H9 (cell line): ENCODE results near the gene KIF23. TPM values are rescaled to one million over a fixed set of nuclear protein-coding genes. Genes with fewer than 3 reads are reported as not detected.

Experiments
- DNase-seq: peaks from one replicate; pipeline ENCODE4 v3.0.0-alpha.2; 2017
- H2AFZ ChIP-seq: one replicate; pipeline ENCODE4 v1.6.1; 2013; ENCODE audit warnings: mild to moderate bottlenecking, low read length, control low read depth, moderate library complexity
- H2AK5ac ChIP-seq: 2 replicates; pipeline ENCODE4 v1.6.1; 2013; ENCODE audit warnings: low read length, control low read depth, mixed read lengths; ENCODE audit not compliant: insufficient read length
- H2BK120ac ChIP-seq: one replicate; pipeline ENCODE4 v1.6.1; 2013; ENCODE audit warnings: low read depth, mild to moderate bottlenecking, low read length, control low read depth, inconsistent platforms; ENCODE audit not compliant: poor library complexity, severe bottlenecking
- H2BK12ac ChIP-seq: 2 replicates; pipeline ENCODE4 v1.6.1; 2013; ENCODE audit warnings: low read length, control low read depth, mixed read lengths, low read depth; ENCODE audit not compliant: insufficient read length
- H2BK15ac ChIP-seq: 2 replicates; pipeline ENCODE4 v1.6.1; 2013; ENCODE audit warnings: low read depth, low read length, control low read depth
- H2BK20ac ChIP-seq: one replicate; pipeline ENCODE4 v1.6.1; 2013; ENCODE audit warnings: low read depth, mild to moderate bottlenecking, low read length, control low read depth, inconsistent platforms; ENCODE audit not compliant: poor library complexity, severe bottlenecking
- H2BK5ac ChIP-seq: 2 replicates; pipeline ENCODE4 v1.6.1; 2013; ENCODE audit warnings: low read length, control low read depth, mixed read lengths; ENCODE audit not compliant: insufficient read length
- H3K14ac ChIP-seq: 2 replicates; pipeline ENCODE4 v1.6.1; 2013; ENCODE audit warnings: low read length, control low read depth; ENCODE audit not compliant: insufficient read depth
- H3K18ac ChIP-seq: 2 replicates; pipeline ENCODE4 v1.6.1; 2013; ENCODE audit warnings: low read depth, mild to moderate bottlenecking, mixed read lengths, low read length, control low read depth; ENCODE audit not compliant: insufficient read length
- H3K23ac ChIP-seq: 2 replicates; pipeline ENCODE4 v1.6.1; 2013; ENCODE audit warnings: low read length, control low read depth, mixed read lengths, low read depth; ENCODE audit not compliant: insufficient read length
- H3K23me2 ChIP-seq: 2 replicates; pipeline ENCODE4 v1.6.1; 2013; ENCODE audit warnings: low read depth, mild to moderate bottlenecking, mixed read lengths, low read length, control low read depth; ENCODE audit not compliant: insufficient read length, poor library complexity, severe bottlenecking
- H3K27ac ChIP-seq: 2 replicates; pipeline ENCODE4 v1.5.1; 2013; ENCODE audit warnings: low read length, control low read depth, mixed read lengths, low read depth; ENCODE audit not compliant: insufficient read length
- H3K27me3 ChIP-seq: 2 replicates; pipeline ENCODE4 v1.6.1; 2013; ENCODE audit warnings: low read length, control low read depth, inconsistent platforms; ENCODE audit not compliant: insufficient read depth
- H3K4ac ChIP-seq: 2 replicates; pipeline ENCODE4 v1.6.1; 2013; ENCODE audit warnings: low read depth, mild to moderate bottlenecking, control low read depth, inconsistent platforms, low read length, moderate library complexity
- H3K4me1 ChIP-seq: 2 replicates; pipeline ENCODE4 v1.6.1; 2013; ENCODE audit warnings: low read length, control low read depth, inconsistent platforms; ENCODE audit not compliant: insufficient read depth
- H3K4me2 ChIP-seq: 2 replicates; pipeline ENCODE4 v1.6.1; 2013; ENCODE audit warnings: low read length, control low read depth, mixed read lengths; ENCODE audit not compliant: insufficient read length, insufficient read depth
- H3K56ac ChIP-seq: 2 replicates; pipeline ENCODE4 v1.6.1; 2013; ENCODE audit warnings: low read depth, mild to moderate bottlenecking, mixed read lengths, low read length, control low read depth; ENCODE audit not compliant: insufficient read length
- H3K79me1 ChIP-seq: 2 replicates; pipeline ENCODE4 v1.6.1; 2013; ENCODE audit warnings: low read depth, mild to moderate bottlenecking, moderate library complexity, low read length, control low read depth, inconsistent platforms; ENCODE audit not compliant: insufficient read depth, poor library complexity, severe bottlenecking
- H3K79me2 ChIP-seq: 2 replicates; pipeline ENCODE4 v1.6.1; 2013; ENCODE audit warnings: low read length, control low read depth, inconsistent platforms; ENCODE audit not compliant: insufficient read depth
- H3K9ac ChIP-seq: 2 replicates; pipeline ENCODE4 v1.6.1; 2013; ENCODE audit warnings: low read length, control low read depth, mixed read lengths; ENCODE audit not compliant: insufficient read length; ENCODE audit errors: extremely low read depth
- H3K9me3 ChIP-seq: one replicate; pipeline ENCODE4 v1.6.1; 2013; ENCODE audit warnings: low read depth, low read length, inconsistent platforms; ENCODE audit not compliant: control insufficient read depth
- H3T11ph ChIP-seq: one replicate; pipeline ENCODE4 v1.6.1; 2013; ENCODE audit warnings: mild to moderate bottlenecking, low read length, control low read depth, inconsistent platforms
- H4K20me1 ChIP-seq: one replicate; pipeline ENCODE4 v1.6.1; 2013; ENCODE audit not compliant: control insufficient read depth, insufficient read length, insufficient read depth
- H4K5ac ChIP-seq: 2 replicates; pipeline ENCODE4 v1.6.1; 2013; ENCODE audit warnings: low read depth, mild to moderate bottlenecking, mixed read lengths, low read length, control low read depth; ENCODE audit not compliant: insufficient read length
- H4K8ac ChIP-seq: replicated peaks from 2 replicates; pipeline ENCODE4 v1.6.1; 2013; ENCODE audit warnings: low read length, control low read depth, mixed read lengths, low read depth; ENCODE audit not compliant: insufficient read length
- H4K91ac ChIP-seq: 2 replicates; pipeline ENCODE4 v1.6.1; 2013; ENCODE audit warnings: low read depth, mild to moderate bottlenecking, moderate library complexity, mixed read lengths, low read length, control low read depth; ENCODE audit not compliant: insufficient read length
- H3K27ac Mint-ChIP-seq, 3 experiments: 2 replicates in 2 of 3; 3 replicates in 1 of 3; pipeline ENCODE4 v1.8.0; 2020 to 2021; ENCODE audit warnings: mixed read lengths in 3 of 3, mild to moderate bottlenecking in 1 of 3, moderate library complexity in 1 of 3
- H3K27me3 Mint-ChIP-seq: 2 replicates; pipeline ENCODE4 v1.8.0; 2021; ENCODE audit warnings: low read depth, mild to moderate bottlenecking, moderate library complexity, mixed read lengths
- H3K36me3 Mint-ChIP-seq, 3 experiments: 2 replicates in 2 of 3; 3 replicates in 1 of 3; pipeline ENCODE4 v1.8.0; 2020 to 2021; ENCODE audit warnings: low read depth in 3 of 3, mixed read lengths in 3 of 3; ENCODE audit not compliant: insufficient read depth in 1 of 3
- H3K4me1 Mint-ChIP-seq, 2 experiments: 2 replicates each; pipeline ENCODE4 v1.8.0; 2020; ENCODE audit warnings: mixed read lengths in 2 of 2
- H3K4me3 Mint-ChIP-seq, 2 experiments: 2 replicates in 1 of 2; 3 replicates in 1 of 2; pipeline ENCODE4 v1.8.0; 2020 to 2021; ENCODE audit warnings: mild to moderate bottlenecking in 2 of 2, mixed read lengths in 2 of 2, moderate library complexity in 1 of 2
- H3K9me3 Mint-ChIP-seq, 2 experiments: 2 replicates in 1 of 2; 3 replicates in 1 of 2; pipeline ENCODE4 v1.8.0; 2020; ENCODE audit warnings: mild to moderate bottlenecking in 2 of 2, mixed read lengths in 2 of 2, moderate library complexity in 1 of 2
- CTCF ChIP-seq: fragments of 200-600 bp; sonication (generic); conservative IDR thresholded peaks from 3 replicates; pipeline ENCODE4 v1.8.0; 2021; ENCODE audit warnings: antibody characterized with exemption, mild to moderate bottlenecking
- WGBS: extraction: QIAGEN DNeasy Blood & Tissue Kit; methylation state at CpG from one replicate; pipeline ENCODE4 v1.1.7; 2013; ENCODE audit warnings: missing lambda C conversion rate, low lambda C conversion rate, mixed read lengths; ENCODE audit not compliant: insufficient read length; ENCODE audit errors: extremely low coverage; 5-methylcytosine and 5-hydroxymethylcytosine counted together
- total RNA-seq: library from RNA; stranded (reverse); gene quantifications from 2 replicates; pipeline ENCODE4 v1.2.1, GENCODE V29; 2021

KIF23 gene
- total RNA-seq, 1 experiment from 2014 or later = 55.4 TPM

- Histone ChIP-seq H2AK5ac (no peak overlapping the region), H2BK15ac (no peak overlapping the region), H3T11ph (no peak overlapping the region), H3K4me2 (no peak overlapping the region), H3K14ac (no peak overlapping the region; the same call in 1 of the 2 replicates), H3K27me3 (no peaks in the 10 kb centered on the region), H2BK12ac (no peak overlapping the region), H4K5ac (no peak overlapping the region), H3K79me1 (no peaks in the 10 kb centered on the region), H3K23ac (no peak overlapping the region), H3K56ac (no peak overlapping the region), H2BK20ac (no peak overlapping the region), H4K20me1 (no peaks in the 10 kb centered on the region), H4K8ac (no peak overlapping the region), H3K23me2 (no peaks in the 10 kb centered on the region), H3K79me2 (no peaks in the 10 kb centered on the region), H2BK120ac (no peak overlapping the region), H4K91ac (no peak overlapping the region), H3K9ac (no peak overlapping the region), H3K4ac (no peak overlapping the region), H2AFZ (no peak overlapping the region), H3K4me1 (no peaks in the 10 kb centered on the region), H3K27ac (no peak overlapping the region), H3K9me3 (no peaks in the 10 kb centered on the region), H2BK5ac (no peak overlapping the region), H3K18ac (no peak overlapping the region)
- no peak for TF ChIP-seq CTCF
- Mint-ChIP-seq H3K9me3 (no peaks in the 10 kb centered on the region), H3K4me1 (no peaks in the 10 kb centered on the region), H3K27me3 (no peaks in the 10 kb centered on the region), H3K4me3 (no peak overlapping the region), H3K36me3 (no peaks in the 10 kb centered on the region), H3K27ac (no peak overlapping the region)
- no peak for DNase-seq
- no CpG with 5 or more reads among the region's 3 CpGs for WGBS
Observed at GRCh38 chr15:69367236-69367635, 46.9 kb upstream of the KIF23 start.
